Astrocyte (in vitro differentiated cells and primary cell): ENCODE data around the gene PRKCD. TPM values are rescaled to one million over a fixed set of nuclear protein-coding genes. Genes with fewer than 3 reads are reported as not detected.

Experiments used
- DNase-seq: peaks from one replicate; pipeline ENCODE4 v3.0.0-alpha.2; 2010; ENCODE audit warnings: low read depth
- FAIRE-seq: peaks from 2 replicates; lab custom pipeline; 2011; peaks lifted over from hg19 to GRCh38; lab: Jason Lieb, UNC
- H2AFZ ChIP-seq: 2 replicates; pipeline ENCODE4 v1.6.0; 2012; ENCODE audit warnings: low read depth, low read length, inconsistent platforms
- H3K27ac ChIP-seq: 2 replicates; pipeline ENCODE4 v1.5.1; 2011; ENCODE audit warnings: low read depth, low read length, inconsistent platforms
- H3K27me3 ChIP-seq: 2 replicates; pipeline ENCODE4 v1.6.0; 2011; ENCODE audit warnings: low read length, inconsistent platforms; ENCODE audit not compliant: insufficient read depth
- H3K36me3 ChIP-seq: 2 replicates; pipeline ENCODE4 v1.5.1; 2011; ENCODE audit warnings: low read length, inconsistent platforms; ENCODE audit not compliant: insufficient read depth
- H3K4me1 ChIP-seq: 2 replicates; pipeline ENCODE4 v1.5.1; 2011; ENCODE audit warnings: low read length, inconsistent platforms; ENCODE audit not compliant: insufficient read depth
- H3K4me2 ChIP-seq: 2 replicates; pipeline ENCODE4 v1.6.0; 2012; ENCODE audit warnings: low read length, inconsistent platforms
- H3K4me3 ChIP-seq: 2 replicates; pipeline ENCODE4 v1.5.1; 2011; ENCODE audit warnings: low read depth, mild to moderate bottlenecking, low read length, inconsistent platforms; ENCODE audit not compliant: insufficient read depth
- H3K79me2 ChIP-seq: 2 replicates; pipeline ENCODE4 v1.6.0; 2012; ENCODE audit warnings: mild to moderate bottlenecking, low read length, inconsistent platforms; ENCODE audit not compliant: insufficient read depth
- H3K9ac ChIP-seq: 2 replicates; pipeline ENCODE4 v1.6.0; 2012; ENCODE audit warnings: mild to moderate bottlenecking, low read length, inconsistent platforms
- H3K9me3 ChIP-seq: 2 replicates; pipeline ENCODE4 v1.5.1; 2012; ENCODE audit warnings: low read depth, mild to moderate bottlenecking, low read length, inconsistent platforms; ENCODE audit not compliant: insufficient read depth
- H4K20me1 ChIP-seq: 2 replicates; pipeline ENCODE4 v1.6.0; 2012; ENCODE audit warnings: low read length, inconsistent platforms; ENCODE audit not compliant: insufficient read depth
- H3K27ac Mint-ChIP-seq: one replicate; pipeline ENCODE4 v1.8.0; 2021; ENCODE audit warnings: mild to moderate bottlenecking, mixed read lengths; ENCODE audit not compliant: unreplicated experiment
- H3K27me3 Mint-ChIP-seq: one replicate; pipeline ENCODE4 v1.8.0; 2021; ENCODE audit warnings: low read depth, mixed read lengths; ENCODE audit not compliant: unreplicated experiment
- H3K36me3 Mint-ChIP-seq: one replicate; pipeline ENCODE4 v1.8.0; 2021; ENCODE audit warnings: low read depth, mixed read lengths; ENCODE audit not compliant: unreplicated experiment
- H3K4me1 Mint-ChIP-seq: one replicate; pipeline ENCODE4 v1.8.0; 2021; ENCODE audit warnings: low read depth, mixed read lengths; ENCODE audit not compliant: unreplicated experiment
- H3K4me3 Mint-ChIP-seq: one replicate; pipeline ENCODE4 v1.8.0; 2021; ENCODE audit warnings: mild to moderate bottlenecking, moderate library complexity, mixed read lengths; ENCODE audit not compliant: unreplicated experiment
- H3K9me3 Mint-ChIP-seq: one replicate; pipeline ENCODE4 v1.8.0; 2021; ENCODE audit warnings: mild to moderate bottlenecking, mixed read lengths; ENCODE audit not compliant: unreplicated experiment
- EZH2 ChIP-seq: IDR thresholded peaks from 2 replicates; pipeline ENCODE4 v1.6.1; 2012; ENCODE audit warnings: mild to moderate bottlenecking, low read length, inconsistent platforms; ENCODE audit not compliant: insufficient read depth
- total RNA-seq: library from RNA; stranded (reverse); gene quantifications from 2 replicates; pipeline ENCODE4 v1.2.1, GENCODE V29; 2021
- TF ChIP-seq, protein P1 (sequence below): IDR thresholded peaks from 2 replicates; pipeline ENCODE4 v1.5.1; 2011; ENCODE audit warnings: low read depth, mild to moderate bottlenecking, inconsistent platforms, low read length, moderate library complexity; ENCODE audit not compliant: insufficient read depth

PRKCD gene
- total RNA-seq, 1 donor from 2014 or later, result 25.4 TPM

DNA sequence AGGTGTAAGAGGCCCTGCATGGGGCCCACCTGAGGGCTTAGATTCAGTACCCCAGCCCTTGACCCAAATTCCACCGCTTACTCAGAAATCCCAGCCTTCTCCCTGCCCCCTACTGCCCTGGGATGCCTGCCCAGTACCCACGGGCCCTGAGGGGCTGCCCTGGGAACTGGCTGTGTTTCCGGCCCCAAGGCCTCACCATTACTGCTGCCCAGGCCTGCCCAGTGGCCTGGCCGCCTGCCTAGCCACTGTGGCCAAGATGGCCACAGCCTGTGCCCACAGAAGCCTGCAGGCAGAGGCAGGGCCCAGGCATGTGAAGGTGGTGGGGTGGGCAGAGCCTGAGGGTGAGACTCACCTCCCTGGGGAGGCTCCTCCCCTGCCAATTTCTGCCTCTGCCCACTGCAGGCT lies 6.1 kb upstream of the PRKCD start:
- no peak overlapping the region for H3K4me3 Mint-ChIP-seq
- peaks cover 6% of the 10 kb centered on the region for H3K4me1 ChIP-seq
- no peaks in the 10 kb centered on the region for H4K20me1 ChIP-seq
- no peak for DNase-seq
- no peak overlapping the region for H3K4me2 ChIP-seq
- H3K79me2 ChIP-seq, result no peaks in the 10 kb centered on the region
- peaks cover 2% of the 10 kb centered on the region for H3K9me3 Mint-ChIP-seq
- no peak overlapping the region for H3K27ac ChIP-seq
- peaks cover 68% of the 10 kb centered on the region for H3K27me3 Mint-ChIP-seq
- H3K27ac Mint-ChIP-seq, result no peak overlapping the region
- no peak overlapping the region for H3K9ac ChIP-seq
- H3K36me3 ChIP-seq, result no peaks in the 10 kb centered on the region
- peaks cover 9% of the 10 kb centered on the region for H3K27me3 ChIP-seq
- no peak overlapping the region for H2AFZ ChIP-seq
- FAIRE-seq, result no peak
- no peaks in the 10 kb centered on the region for H3K36me3 Mint-ChIP-seq
- H3K4me1 Mint-ChIP-seq, result peaks cover 13% of the 10 kb centered on the region
- no peak overlapping the region for H3K4me3 ChIP-seq
- no peaks in the 10 kb centered on the region for H3K9me3 ChIP-seq
- TF ChIP-seq, protein P1, sequence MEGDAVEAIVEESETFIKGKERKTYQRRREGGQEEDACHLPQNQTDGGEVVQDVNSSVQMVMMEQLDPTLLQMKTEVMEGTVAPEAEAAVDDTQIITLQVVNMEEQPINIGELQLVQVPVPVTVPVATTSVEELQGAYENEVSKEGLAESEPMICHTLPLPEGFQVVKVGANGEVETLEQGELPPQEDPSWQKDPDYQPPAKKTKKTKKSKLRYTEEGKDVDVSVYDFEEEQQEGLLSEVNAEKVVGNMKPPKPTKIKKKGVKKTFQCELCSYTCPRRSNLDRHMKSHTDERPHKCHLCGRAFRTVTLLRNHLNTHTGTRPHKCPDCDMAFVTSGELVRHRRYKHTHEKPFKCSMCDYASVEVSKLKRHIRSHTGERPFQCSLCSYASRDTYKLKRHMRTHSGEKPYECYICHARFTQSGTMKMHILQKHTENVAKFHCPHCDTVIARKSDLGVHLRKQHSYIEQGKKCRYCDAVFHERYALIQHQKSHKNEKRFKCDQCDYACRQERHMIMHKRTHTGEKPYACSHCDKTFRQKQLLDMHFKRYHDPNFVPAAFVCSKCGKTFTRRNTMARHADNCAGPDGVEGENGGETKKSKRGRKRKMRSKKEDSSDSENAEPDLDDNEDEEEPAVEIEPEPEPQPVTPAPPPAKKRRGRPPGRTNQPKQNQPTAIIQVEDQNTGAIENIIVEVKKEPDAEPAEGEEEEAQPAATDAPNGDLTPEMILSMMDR, result no peak
- no peak for TF ChIP-seq EZH2

DNA sequence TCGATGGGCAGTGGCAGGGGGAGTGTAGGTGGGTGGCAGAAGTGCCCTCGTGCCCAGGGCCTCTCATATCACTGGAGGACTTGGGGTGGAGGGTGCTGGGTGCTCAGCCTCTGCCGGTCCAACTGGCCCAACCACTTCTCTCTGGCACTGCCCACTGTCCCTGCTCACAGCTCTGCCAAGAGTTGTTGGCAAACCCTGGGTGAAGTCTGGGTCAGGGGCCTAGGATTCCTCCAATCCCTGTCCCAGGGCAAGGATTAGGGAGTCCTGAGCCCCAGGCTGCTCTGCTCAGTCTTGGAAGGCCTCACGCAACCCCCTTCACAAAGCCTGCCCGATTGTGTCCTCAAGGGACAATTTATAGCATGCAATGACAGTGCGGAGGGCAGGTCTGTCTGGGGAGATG lies 5.2 kb upstream of the PRKCD start:
- Histone ChIP-seq H3K79me2 (no peaks in the 10 kb centered on the region), H3K36me3 (no peaks in the 10 kb centered on the region), H2AFZ (no peak overlapping the region), H4K20me1 (no peaks in the 10 kb centered on the region), H3K4me1 (peaks cover 6% of the 10 kb centered on the region), H3K4me2 (no peak overlapping the region), H3K27ac (no peak overlapping the region), H3K9me3 (no peaks in the 10 kb centered on the region), H3K27me3 (peaks cover 9% of the 10 kb centered on the region), H3K4me3 (no peak overlapping the region), H3K9ac (no peak overlapping the region)
- peaks cover 66% of the 10 kb centered on the region for H3K27me3 Mint-ChIP-seq
- peaks cover 16% of the 10 kb centered on the region for H3K4me1 Mint-ChIP-seq
- H3K36me3 Mint-ChIP-seq, result no peaks in the 10 kb centered on the region
- no peak overlapping the region for H3K4me3 Mint-ChIP-seq
- no peak for DNase-seq
- TF ChIP-seq, protein P1, result no peak
- no peak for TF ChIP-seq EZH2
- no peak overlapping the region for H3K27ac Mint-ChIP-seq
- peaks cover 2% of the 10 kb centered on the region for H3K9me3 Mint-ChIP-seq
- FAIRE-seq, result no peak

DNA sequence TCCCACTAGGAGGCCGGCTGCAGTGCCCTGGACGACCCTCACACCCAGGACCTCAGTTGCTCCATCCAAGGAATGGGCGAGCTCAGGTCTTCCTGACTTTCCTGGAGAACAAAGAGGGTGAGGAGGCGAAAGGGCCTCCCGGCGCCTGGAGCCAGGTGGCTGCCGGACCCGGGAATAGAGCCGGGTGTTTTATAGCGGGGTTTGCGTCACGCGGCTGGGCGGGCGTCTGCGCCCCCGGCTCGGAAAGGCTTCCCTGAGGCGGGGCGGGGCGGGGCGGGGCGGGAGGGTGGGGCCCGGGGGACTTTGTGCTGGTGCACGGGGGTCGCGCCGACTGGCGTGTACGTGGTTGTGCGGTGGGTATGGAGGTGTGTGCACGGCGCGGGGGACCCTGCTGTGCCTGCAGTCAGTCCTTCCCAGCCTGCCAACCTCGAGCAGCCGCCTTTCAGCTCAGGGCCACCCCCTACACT lies 4.6 kb upstream of the PRKCD start:
- peaks cover 16% of the 10 kb centered on the region for H3K4me1 Mint-ChIP-seq
- no peaks in the 10 kb centered on the region for H3K36me3 Mint-ChIP-seq
- FAIRE-seq (no peak), DNase-seq (no peak)
- Histone ChIP-seq H2AFZ (peak overlapping the region; percentile 34), H3K4me2 (peak overlapping the region; percentile 72), H3K4me1 (peaks cover 6% of the 10 kb centered on the region), H3K27ac (no peak overlapping the region), H3K79me2 (no peaks in the 10 kb centered on the region), H3K9ac (no peak overlapping the region), H3K27me3 (peaks cover 9% of the 10 kb centered on the region), H3K36me3 (no peaks in the 10 kb centered on the region), H3K4me3 (no peak overlapping the region), H3K9me3 (no peaks in the 10 kb centered on the region), H4K20me1 (no peaks in the 10 kb centered on the region)
- no peak overlapping the region for H3K4me3 Mint-ChIP-seq
- peaks cover 61% of the 10 kb centered on the region for H3K27me3 Mint-ChIP-seq
- TF ChIP-seq, protein P1, result no peak
- TF ChIP-seq EZH2, result no peak
- H3K9me3 Mint-ChIP-seq, result peaks cover 2% of the 10 kb centered on the region
- H3K27ac Mint-ChIP-seq, result no peak overlapping the region
